T-helper 9 cell (primary cell): ENCODE results near the gene HNRNPUL1.
"Not testable (repeated sequence)": the region's sequence is repeated elsewhere in the genome, so short reads cannot be mapped to it uniquely, and the experiment has no call there.

Experiments used
- DNase-seq: peaks from one replicate; pipeline ENCODE4 v3.0.0-alpha.2; 2020
- total RNA-seq, 2 donors: gene quantifications; one replicate each; lab custom pipeline; 2026; lab: John Stamatoyannopoulos, UW

The HNRNPUL1 gene
- 260 to 293 reads per million in 2 donors for total RNA-seq

GRCh38 chr19:41263850-41264580, at the start of gene HNRNPUL1:
TSS of gene HNRNPUL1 (plus strand) at chr19:41264372. CDS start at chr19:41264504, 132 bp downstream.
- DNase-seq: peak; percentile 99

GRCh38 chr19:41217741-41218140, 46.4 kb upstream of the HNRNPUL1 start:
- DNase-seq: no peak

GRCh38 chr19:41218249-41218614, 45.9 kb upstream of the HNRNPUL1 start:
- DNase-seq: no peak

GRCh38 chr19:41218615-41219507, 45.3 kb upstream of the HNRNPUL1 start, which contains the start of gene AXL:
TSS of gene AXL (plus strand) at chr19:41219223. CDS start at chr19:41219393, 170 bp downstream.
- DNase-seq: no peak

- no peak for DNase-seq
Observed at GRCh38 chr19:41219924-41220567, 44.1 kb upstream of the HNRNPUL1 start.

GRCh38 chr19:41220811-41221210, 43.4 kb upstream of the HNRNPUL1 start:
- no peak for DNase-seq

GRCh38 chr19:41221514-41222205, 42.5 kb upstream of the HNRNPUL1 start:
- no peak for DNase-seq

- DNase-seq: no peak
Observed at GRCh38 chr19:41222240-41222639, 41.9 kb upstream of the HNRNPUL1 start.

GRCh38 chr19:41223431-41224234, 40.5 kb upstream of the HNRNPUL1 start:
- DNase-seq: no peak

- DNase-seq: no peak
Observed at GRCh38 chr19:41224632-41225031, 39.5 kb upstream of the HNRNPUL1 start.

GRCh38 chr19:41225238-41226052, 38.7 kb upstream of the HNRNPUL1 start:
- no peak for DNase-seq

- DNase-seq: peak; percentile 20
Observed at GRCh38 chr19:41226053-41226873, 37.9 kb upstream of the HNRNPUL1 start.

- DNase-seq: no peak
Observed at GRCh38 chr19:41226874-41227390, 37.2 kb upstream of the HNRNPUL1 start.

GRCh38 chr19:41228486-41228885, 35.7 kb upstream of the HNRNPUL1 start:
- DNase-seq: no peak

- DNase-seq: not testable (repeated sequence)
Observed at GRCh38 chr19:41229338-41229737, 34.8 kb upstream of the HNRNPUL1 start.

- DNase-seq: no peak
Observed at GRCh38 chr19:41230067-41230857, 33.9 kb upstream of the HNRNPUL1 start.

- no peak for DNase-seq
Observed at GRCh38 chr19:41232686-41233085, 31.5 kb upstream of the HNRNPUL1 start.

- DNase-seq: no peak
Observed at GRCh38 chr19:41233748-41234240, 30.4 kb upstream of the HNRNPUL1 start.
